ENCODE measurements around the gene RHAG.

GRCh38 chr6:49639177-49639817, 2.7 kb upstream of the RHAG start:
- TF ChIP-seq CTCF (IDR thresholded peaks at IDR 0.05), result no peak
- no peak for TF ChIP-seq POLR2A (IDR thresholded peaks at IDR 0.05)
